DMS79 treated with DMSO at 0.1 percent for 48 hours (cell line): Measurements from ENCODE around the gene THUMPD3.
A peak's percentile ranks its signal among the peaks of the same experiment; 100 is the strongest.

Source experiments
- DNase-seq: peaks from one replicate; lab custom pipeline; 2025; lab: John Stamatoyannopoulos, UW

THUMPD3 gene

DNA sequence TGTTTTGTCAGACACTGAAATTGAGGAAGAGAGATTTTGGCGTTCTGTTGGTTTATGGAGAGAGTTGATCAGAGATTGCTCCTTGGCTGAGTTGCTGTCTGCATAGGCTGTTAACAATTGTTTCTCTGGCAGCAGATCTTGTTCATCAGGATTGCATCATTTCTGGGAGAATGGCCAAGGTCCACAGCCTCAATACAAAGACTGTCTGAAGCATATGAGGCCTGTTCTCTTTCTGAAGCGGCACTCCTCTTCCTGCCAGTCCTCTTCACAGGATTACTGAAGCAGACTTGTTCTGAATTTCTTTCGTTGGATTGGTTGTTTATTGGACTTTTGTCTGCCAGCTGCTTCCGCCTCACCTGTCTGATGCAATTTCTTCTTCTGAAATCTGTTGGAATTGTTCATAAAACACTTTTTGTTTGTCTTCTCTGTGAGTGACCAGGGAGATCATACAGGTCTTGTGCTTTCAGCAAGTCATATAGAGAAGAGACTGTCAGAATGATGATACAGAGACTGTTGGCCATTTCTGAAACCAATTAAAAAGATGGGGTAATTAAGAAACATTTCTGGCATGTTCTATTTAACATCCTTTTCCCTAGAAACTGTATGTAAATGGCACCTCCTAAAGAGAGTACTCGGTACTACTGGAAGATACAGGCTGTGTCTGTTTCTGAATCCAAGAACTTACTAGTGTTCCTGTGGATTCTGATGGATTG lies 60.0 kb downstream of the THUMPD3 start:
- DNase-seq, result peak; percentile 88

DNA sequence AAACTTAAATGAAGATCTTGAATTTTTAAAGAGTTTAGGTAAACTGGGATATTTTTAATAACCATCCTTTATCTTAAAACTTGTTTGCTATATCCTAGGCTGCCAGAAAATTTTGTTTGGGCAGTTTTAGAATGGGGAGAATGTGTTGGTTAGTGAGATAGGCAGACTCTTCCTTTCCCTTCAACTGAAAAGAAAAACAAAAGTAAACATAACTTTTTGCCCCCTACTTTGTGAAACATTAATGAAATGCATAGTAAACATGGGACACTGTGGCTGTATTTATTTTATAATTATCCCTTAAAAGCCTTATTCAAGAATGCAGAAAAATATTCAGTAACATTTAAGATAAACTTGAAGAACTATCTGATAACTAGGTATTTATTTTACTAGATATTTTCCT lies 65.6 kb downstream of the THUMPD3 start:
- DNase-seq, result no peak

- no peak for DNase-seq
Observed at GRCh38 chr3:9430733-9431132, 67.9 kb downstream of the THUMPD3 start.

GRCh38 chr3:9433627-9434521 lies 71.0 kb downstream of the THUMPD3 start:
- DNase-seq, result no peak

DNA sequence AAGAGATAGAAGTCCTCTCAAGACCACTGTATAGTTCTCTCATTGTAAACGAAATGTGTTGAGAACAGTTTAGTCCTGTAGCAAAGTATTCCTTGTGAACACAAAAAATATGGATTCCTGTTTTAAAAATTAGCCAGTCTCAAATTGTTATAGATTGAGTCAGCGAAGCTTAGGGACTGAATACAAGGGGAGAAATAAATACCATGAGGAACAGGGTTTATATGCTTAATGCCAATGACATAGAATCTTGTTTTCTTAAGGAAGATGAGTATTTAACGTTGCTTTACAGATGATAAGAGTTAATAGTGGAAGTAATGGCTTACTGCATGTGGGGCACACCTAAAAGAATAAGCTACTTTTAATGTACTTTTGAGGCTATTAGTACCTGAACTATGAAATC lies 72.5 kb downstream of the THUMPD3 start:
- DNase-seq, result no peak
